Measurements from ENCODE around the gene TRIM14. TPM values are rescaled to one million over a fixed set of nuclear protein-coding genes. Genes with fewer than 3 reads are reported as not detected.
"Not testable (repeated sequence)": the region's sequence is repeated elsewhere in the genome, so short reads cannot be mapped to it uniquely, and the experiment has no call there.

The TRIM14 gene
- total and polyA plus RNA-seq, 2 of the 13 experiments (the other 11 are each of a cell fraction or from before 2014, with no cell fraction given), result 9.2 to 13.0 TPM

DNA sequence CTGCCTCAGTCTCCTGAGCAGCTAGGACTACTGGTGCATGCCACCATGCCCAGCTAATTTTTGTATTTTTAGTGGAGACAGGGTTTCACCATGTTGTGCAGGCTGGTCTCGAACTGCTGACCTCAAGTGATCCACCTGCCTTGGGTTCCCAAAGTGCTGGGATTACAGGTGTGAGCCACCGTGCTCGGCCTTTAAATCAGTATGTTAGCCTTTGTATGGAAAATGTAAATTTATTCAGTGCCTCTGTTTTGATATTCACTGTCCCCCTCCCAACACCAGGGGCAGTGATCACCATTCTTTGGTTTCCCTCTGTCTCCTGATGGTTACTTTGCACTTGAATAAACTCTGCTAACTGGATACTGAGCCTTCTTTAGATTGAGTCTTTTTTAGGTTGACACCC, 28.3 kb downstream of the TRIM14 start:
- not testable (repeated sequence) for FAIRE-seq; DNase-seq (ENCODE audit: low spot score)
- WGBS (ENCODE audit: low lambda C conversion rate), result 100% methylated on average over 2 of the region's 3 CpGs

DNA sequence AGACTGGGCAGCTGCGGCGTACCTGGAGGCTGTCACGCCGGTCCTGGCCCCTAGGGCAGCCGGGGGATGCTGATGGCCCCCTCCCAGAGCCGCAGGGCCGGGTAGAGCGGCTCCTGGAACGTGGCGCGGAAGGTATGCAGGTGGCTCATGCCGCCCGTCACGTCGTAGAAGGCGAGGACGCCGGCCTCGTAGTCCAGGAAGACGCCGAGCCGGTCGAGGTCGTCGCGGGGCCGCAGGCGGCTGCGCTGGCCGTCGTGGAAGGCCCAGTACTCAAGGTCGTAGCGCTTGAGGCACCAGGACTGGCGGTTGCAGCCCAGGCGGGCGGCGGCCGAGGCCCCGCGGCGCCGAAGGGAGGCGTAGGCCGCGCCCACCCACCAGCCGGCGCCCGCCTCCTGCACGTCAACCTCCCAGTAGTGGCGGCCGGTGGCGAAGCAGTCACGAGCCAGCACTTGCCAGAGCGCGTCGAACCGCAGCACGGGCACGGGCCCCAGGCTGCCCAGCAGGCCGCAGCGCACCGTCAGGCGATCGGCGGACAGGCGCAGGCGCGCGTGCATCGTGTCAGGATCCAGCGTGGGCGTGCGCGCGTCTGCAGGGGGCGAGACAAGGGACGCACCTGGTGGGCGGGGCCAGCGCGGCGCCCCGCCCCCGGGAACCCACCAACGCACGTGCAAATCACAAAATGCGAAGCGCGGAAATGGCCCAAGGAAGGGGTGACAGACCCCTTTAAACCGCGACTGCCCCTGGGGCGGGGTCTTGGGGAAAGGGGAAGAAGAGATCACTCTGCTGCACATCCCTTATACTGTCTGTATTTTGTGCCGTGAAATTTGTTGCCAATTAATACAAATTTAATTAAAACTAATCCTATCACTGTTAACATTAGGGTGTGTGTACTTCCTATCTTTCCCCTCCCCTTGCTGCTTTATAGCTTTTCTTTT, 31.3 kb downstream of the TRIM14 start:
- Histone ChIP-seq H3K79me2 (ENCODE audit: insufficient read depth, low read length) (no peaks in the 10 kb centered on the region), H3K9me3 (ENCODE audit: low read length) (no peaks in the 10 kb centered on the region), H3K4me1 (ENCODE audit: insufficient read depth, low read length) (peaks cover 9% of the 10 kb centered on the region), H3K4me2 (ENCODE audit: low read depth, low read length) (no peak overlapping the region), H3K27me3 (ENCODE audit: control insufficient read depth in 1 of 2, insufficient read depth in 2 of 2, low read length in 2 of 2) (no peaks in the 10 kb centered on the region), H2AFZ (ENCODE audit: low read length) (no peak overlapping the region), H3K36me3 (replicated peaks in 1 of 2; ENCODE audit: control insufficient read depth in 1 of 2, insufficient read depth in 2 of 2, low read length in 2 of 2) (peaks cover 5 to 36% of the 10 kb centered on the region in 2 experiments), H3K27ac (ENCODE audit: extremely low read length, insufficient read depth, low read length) (no peak overlapping the region), H3K9ac (ENCODE audit: insufficient read depth, low read depth, low read length) (no peak overlapping the region), H3K4me3 (replicated peaks in 1 of 3; ENCODE audit: insufficient read depth in 1 of 3, low read depth in 2 of 3, low read length in 3 of 3) (no peak overlapping the region), H4K20me1 (ENCODE audit: insufficient read depth, low read length) (no peaks in the 10 kb centered on the region)
- ChIA-PET POLR2A (no interaction called here), CTCF (ENCODE audit: low intra/inter-chr PET ratio, low total read pairs) (no interaction called here)
- no peak for FAIRE-seq
- ATAC-seq, result peak; percentile 37
- in situ Hi-C loops (cut with HindIII; ENCODE audit: extremely low pct_ligation_motif_present, low pct_unique_long_range_greater_than_20kb), result no loop called here
- no peak for TF ChIP-seq SNRNP70 (IDR thresholded peaks at IDR 0.05; ENCODE audit: low read depth, low read length)
- TF ChIP-seq AGO2 (optimal IDR thresholded peaks at IDR 0.05; ENCODE audit: low read depth, low read length), result peak; percentile 86
- intact Hi-C loops (cut with micrococcal nuclease; ENCODE audit: unreplicated experiment), result no loop called here
- DNase-seq (ENCODE audit: low spot score), result no peak
- BruUV-seq (replicated peaks), result no TSS peak
- WGBS (ENCODE audit: low lambda C conversion rate), result 98% methylated on average over 91 of the region's 92 CpGs

More for the DNA sequence above, 28.3 kb downstream of the TRIM14 start:
- CTCF ChIA-PET (ENCODE audit: low intra/inter-chr PET ratio, low total read pairs); H3K9ac ChIP-seq (ENCODE audit: insufficient read depth, low read depth, low read length); H3K4me2 ChIP-seq (ENCODE audit: low read depth, low read length); ATAC-seq; H3K9me3 ChIP-seq (ENCODE audit: low read length); H3K4me1 ChIP-seq (ENCODE audit: insufficient read depth, low read length); POLR2A ChIA-PET; in situ Hi-C loops (cut with HindIII; ENCODE audit: extremely low pct_ligation_motif_present, low pct_unique_long_range_greater_than_20kb); H3K4me3 ChIP-seq (replicated peaks in 1 of 3; ENCODE audit: insufficient read depth in 1 of 3, low read depth in 2 of 3, low read length in 3 of 3); BruUV-seq (replicated peaks); H3K27me3 ChIP-seq (ENCODE audit: control insufficient read depth in 1 of 2, insufficient read depth in 2 of 2, low read length in 2 of 2); intact Hi-C loops (cut with micrococcal nuclease; ENCODE audit: unreplicated experiment); H4K20me1 ChIP-seq (ENCODE audit: insufficient read depth, low read length); H3K79me2 ChIP-seq (ENCODE audit: insufficient read depth, low read length); H3K27ac ChIP-seq (ENCODE audit: extremely low read length, insufficient read depth, low read length); H2AFZ ChIP-seq (ENCODE audit: low read length): not testable (repeated sequence)
- peaks cover 6 to 22% of the 10 kb centered on the region in 2 experiments for H3K36me3 ChIP-seq (replicated peaks in 1 of 2; ENCODE audit: control insufficient read depth in 1 of 2, insufficient read depth in 2 of 2, low read length in 2 of 2)
- TF ChIP-seq STAG1 (CRISPR knock-in tag; IDR thresholded peaks at IDR 0.05), result 0 out of 2 replicates have a peak, but pooled peaks have one; percentile 18

All from HepG2 (cell line).